ENCODE results near the gene SUV39H2.
A peak's percentile ranks its signal among the peaks of the same experiment; 100 is the strongest.
"Not testable (repeated sequence)": the region's sequence is repeated elsewhere in the genome, so short reads cannot be mapped to it uniquely, and the experiment has no call there.

The SUV39H2 gene, protein sequence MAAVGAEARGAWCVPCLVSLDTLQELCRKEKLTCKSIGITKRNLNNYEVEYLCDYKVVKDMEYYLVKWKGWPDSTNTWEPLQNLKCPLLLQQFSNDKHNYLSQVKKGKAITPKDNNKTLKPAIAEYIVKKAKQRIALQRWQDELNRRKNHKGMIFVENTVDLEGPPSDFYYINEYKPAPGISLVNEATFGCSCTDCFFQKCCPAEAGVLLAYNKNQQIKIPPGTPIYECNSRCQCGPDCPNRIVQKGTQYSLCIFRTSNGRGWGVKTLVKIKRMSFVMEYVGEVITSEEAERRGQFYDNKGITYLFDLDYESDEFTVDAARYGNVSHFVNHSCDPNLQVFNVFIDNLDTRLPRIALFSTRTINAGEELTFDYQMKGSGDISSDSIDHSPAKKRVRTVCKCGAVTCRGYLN

DNA sequence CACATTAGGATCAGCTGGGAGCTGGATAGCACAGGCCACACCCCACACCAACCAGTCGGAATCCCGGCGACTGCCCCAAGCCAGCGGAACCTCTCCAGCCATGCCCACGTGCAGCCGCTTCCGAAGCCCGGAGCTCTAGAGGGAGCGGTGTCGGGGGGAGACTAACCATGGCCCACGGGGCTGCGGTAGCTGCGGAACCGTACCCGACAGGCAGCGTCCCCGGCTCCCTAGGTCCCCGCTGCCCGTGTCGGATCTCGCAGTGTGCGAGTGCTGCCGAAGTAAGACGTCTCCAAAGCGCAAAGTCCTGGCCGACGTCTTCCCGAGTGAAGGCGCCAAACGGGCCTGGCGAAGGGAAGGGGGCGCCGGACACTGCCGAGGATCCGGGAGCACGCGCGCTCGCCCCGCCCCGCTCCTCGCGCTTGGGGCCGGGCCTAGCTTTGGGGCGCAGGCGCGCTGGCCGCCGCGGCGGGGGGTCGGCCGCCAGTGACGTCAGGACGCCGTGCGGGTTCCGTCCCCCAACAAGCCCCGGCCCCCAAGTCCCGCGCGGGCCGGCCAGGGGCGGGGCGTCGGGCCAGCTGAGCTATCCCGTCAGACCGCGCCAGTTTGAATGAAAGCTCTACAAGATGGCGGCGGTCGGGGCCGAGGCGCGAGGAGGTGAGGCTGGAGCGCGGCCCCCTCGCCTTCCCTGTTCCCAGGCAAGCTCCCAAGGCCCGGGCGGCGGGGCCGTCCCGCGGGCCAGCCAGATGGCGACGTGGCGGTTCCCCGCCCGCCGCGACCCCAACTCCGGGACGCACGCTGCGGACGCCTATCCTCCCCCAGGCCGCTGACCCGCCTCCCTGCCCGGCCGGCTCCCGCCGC is at the start of gene SUV39H2:
SUV39H2 (plus strand) TSS at position 601 of the 858 bp plus-strand sequence; CDS start at position 624, 23 bp downstream.
- DNase-seq (ENCODE audit: low read depth), result peak; percentile 85

GRCh38 chr10:14833106-14833505 is 45.6 kb upstream of the SUV39H2 start:
- DNase-seq (ENCODE audit: low read depth), result no peak

- no peak for DNase-seq (ENCODE audit: low read depth)
Measured at GRCh38 chr10:14836208-14836607, 42.5 kb upstream of the SUV39H2 start.

DNA sequence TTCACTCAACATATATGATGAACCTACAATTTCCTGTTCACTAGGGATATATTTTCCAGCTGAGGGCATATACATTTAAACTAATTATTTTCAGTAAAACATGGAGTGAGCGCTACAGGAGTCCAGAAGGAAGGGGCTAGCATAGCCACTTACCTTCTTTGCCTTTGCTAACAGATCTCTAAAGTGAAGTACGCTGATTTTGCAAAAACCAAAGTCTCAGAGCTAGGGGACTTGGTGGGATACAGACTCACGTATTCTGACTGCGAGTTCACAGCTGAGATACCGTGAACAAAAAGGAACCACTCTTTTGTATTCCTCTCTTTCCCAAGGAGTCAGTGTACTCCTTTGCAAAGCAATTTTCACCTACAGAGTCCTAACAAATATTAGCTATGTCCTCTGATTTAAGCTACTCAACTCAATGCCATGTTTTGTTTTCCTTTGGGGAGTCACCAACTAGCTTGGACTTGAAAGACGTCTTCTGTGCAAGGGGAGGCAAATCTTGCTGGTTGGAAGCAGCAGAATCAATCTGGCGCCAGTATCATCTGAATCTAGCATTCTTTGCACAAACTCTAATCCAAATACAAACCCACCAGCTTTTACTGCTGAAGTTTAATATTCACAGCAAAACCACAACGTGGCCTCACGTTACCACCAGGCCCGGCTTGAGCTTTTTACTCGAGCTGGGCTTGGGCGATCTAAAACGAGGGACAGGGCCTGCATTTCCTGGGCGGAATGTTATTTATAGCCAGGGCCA is 41.5 kb upstream of the SUV39H2 start:
- DNase-seq (ENCODE audit: low read depth), result no peak

DNA sequence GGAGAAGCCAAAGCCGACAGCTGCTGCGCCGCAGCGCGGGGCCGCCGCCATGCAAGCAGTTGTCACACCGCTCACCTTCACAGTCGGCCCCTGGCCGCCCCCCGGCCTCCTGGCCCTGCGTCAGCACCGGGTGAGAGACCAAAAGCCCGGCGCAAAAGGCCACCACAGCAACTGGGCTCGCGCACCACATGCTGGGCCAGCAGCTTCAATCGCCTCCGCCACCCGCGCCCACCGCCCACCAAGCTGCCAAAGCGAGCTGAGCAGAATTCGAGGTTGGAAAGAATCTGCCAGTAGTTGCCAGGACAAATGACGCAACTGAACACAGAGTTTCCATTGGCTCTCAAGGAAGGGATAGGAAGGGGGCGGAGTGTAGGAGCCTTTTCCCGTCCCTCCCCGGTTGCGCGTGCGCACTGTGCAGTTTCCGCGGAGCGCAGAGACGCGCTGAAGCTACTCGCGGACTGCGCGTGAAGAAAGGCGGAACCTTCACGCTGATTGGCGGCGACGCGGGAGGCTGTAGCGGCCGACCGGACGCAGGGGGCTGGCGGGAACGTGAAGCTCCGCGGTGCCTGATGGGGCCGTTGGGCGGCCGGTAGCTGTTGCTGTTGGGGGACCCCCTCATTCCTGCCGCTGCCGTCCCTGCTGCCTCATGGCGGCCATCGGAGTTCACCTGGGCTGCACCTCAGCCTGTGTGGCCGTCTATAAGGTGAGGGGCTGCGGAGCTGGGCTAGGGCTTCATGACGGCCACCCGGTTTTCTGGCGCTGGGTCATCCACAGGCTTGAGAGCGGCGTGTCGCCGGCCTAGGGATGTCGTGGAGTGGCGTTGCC is 40.7 kb upstream of the SUV39H2 start, which contains the start of the genes CDNF, HSPA14 and MSANTD7:
CDNF (minus strand) TSS at position 281 of the 825 bp plus-strand sequence; CDS start at position 190, 91 bp downstream.
HSPA14 (plus strand) TSS at position 550 of the 825 bp plus-strand sequence; CDS start at position 647, 97 bp downstream.
MSANTD7 (plus strand) TSS at position 550 of the 825 bp plus-strand sequence. CDS start 3,979 bp downstream, outside the sequence.
- peak; percentile 98 for DNase-seq (ENCODE audit: low read depth)

GRCh38 chr10:14838582-14839304 is 39.9 kb upstream of the SUV39H2 start:
- no peak for DNase-seq (ENCODE audit: low read depth)

DNA sequence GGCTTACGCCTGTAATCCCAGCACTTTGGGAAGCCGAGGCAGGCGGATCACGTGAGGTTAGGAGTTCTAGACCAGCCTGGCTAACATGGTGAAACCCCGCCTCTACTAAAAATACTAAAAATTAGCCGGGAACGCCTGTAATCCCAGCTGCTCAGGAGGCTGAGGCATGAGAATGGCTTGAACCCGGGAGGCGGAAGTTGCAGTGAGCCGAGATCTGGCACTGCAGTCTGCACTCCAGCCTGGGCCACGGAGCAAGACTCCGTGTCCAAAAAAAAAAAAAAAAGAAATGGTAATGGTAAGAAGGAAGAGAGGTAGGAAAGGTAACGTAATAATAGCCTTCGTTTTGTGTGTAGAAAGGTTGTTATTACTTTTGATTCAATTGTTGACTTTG is 39.4 kb upstream of the SUV39H2 start:
- DNase-seq (ENCODE audit: low read depth), result no peak

GRCh38 chr10:14840178-14840577 is 38.5 kb upstream of the SUV39H2 start:
- no peak for DNase-seq (ENCODE audit: low read depth)

- no peak for DNase-seq (ENCODE audit: low read depth)
Measured at GRCh38 chr10:14843327-14843988, 35.2 kb upstream of the SUV39H2 start.

DNA sequence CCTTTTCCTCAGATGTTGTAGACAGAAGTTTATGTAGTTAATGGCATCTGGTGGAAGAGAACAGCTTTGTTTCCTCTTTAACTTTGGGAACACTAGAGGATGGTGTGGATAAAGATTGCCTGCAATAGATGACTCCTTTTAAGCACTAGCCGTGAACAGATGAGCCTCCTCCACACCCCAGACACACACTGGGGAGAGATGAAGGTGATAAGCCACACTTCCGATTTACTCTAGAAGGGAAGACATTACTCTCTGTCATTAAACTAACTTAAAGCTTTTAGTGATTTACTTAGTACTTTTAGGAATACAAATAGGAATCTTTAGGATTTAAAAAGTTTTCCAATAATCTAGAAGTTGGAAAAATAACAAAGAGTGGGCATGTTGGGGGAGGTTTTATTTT is 33.7 kb upstream of the SUV39H2 start:
- no peak for DNase-seq (ENCODE audit: low read depth)

GRCh38 chr10:14852236-14852635 is 26.4 kb upstream of the SUV39H2 start:
- DNase-seq (ENCODE audit: low read depth), result no peak

DNA sequence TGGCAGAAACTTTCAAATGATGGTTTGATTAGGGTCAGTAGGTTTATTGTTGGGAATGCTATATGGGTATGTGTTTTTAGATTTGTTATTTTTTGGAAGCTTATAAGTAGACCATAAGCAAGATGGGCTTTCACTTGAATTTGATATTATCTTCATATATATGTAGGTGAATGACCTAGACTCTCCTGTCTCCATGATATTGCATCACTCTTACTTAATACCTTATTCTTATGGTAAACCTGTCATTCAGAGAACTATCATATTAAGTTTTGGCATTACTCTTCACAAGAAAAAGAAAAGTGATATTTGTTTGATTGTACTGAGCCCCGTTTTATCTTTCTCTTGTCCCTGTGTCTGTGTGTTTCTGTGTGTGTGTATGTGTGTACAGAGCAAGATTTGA is 23.2 kb upstream of the SUV39H2 start:
- DNase-seq (ENCODE audit: low read depth), result no peak

DNA sequence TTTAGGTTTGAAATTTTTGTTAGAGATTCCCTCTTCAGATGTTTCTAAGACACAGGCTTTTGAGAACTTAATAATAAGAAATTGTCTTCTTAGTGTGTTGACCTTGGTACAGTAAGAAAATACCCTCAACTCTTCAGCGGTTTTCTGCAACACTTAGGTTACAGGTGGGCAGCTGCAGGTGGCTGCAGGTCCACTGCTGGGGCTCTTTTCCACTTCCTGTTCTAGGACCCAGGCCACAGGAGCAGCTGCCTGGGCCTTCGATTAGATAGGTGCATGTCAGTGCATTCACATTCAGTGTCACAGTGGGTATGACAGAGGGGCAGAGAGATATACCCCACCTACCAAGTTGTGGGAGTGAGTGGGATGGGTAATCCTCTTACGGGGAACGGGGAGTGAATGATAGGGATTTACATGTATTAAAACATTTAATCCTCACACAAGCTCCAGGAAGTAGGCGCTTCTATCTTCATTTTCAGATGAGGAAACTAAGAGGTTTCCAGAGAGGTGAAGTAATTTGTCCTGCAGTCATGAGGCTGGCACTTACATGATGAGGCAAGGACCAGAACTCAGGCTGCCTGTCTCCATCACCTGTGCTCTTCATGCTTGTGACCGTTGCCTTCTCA is 20.2 kb upstream of the SUV39H2 start:
- no peak for DNase-seq (ENCODE audit: low read depth)

DNA sequence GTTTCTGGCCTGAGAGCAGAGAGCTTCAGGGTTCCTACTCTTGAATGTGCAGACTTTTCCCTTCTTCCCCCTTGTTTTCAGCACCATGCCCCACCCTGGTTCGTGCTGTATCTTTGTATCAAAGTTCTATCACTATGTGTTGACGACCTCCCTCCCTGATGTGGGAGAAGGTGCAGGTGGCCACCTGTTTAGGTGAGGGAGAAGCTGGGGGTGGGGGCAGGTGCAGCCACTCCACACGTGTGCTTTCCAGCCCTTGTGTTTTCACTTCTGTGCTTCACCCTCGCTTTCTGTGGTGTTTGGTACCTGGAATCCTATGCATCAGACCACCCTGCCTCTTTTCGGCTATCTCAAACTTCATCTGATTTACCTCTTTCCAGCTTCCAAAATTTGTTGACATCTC is 19.6 kb upstream of the SUV39H2 start:
- no peak for DNase-seq (ENCODE audit: low read depth)

GRCh38 chr10:14859775-14860174 is 18.9 kb upstream of the SUV39H2 start:
- DNase-seq (ENCODE audit: low read depth), result no peak

GRCh38 chr10:14860791-14861190 is 17.9 kb upstream of the SUV39H2 start:
- DNase-seq (ENCODE audit: low read depth), result no peak

GRCh38 chr10:14864466-14864865 is 14.2 kb upstream of the SUV39H2 start:
- DNase-seq (ENCODE audit: low read depth), result not testable (repeated sequence)

DNA sequence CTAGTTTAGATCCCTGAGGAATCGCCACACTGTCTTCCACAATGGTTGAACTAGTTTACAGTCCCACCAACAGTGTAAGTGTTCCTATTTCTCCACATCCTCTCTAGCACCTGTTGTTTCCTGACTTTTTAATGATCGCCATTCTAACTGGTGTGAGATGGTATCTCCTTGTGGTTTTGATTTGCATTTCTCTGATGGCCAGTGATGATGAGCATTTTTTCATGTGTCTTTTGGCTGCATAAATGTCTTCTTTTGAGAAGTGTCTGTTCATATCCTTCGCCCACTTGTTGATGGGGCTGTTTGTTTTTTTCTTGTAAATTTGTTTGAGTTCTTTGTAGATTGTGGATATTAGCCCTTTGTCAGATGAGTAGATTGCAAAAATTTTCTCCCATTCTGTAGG is 13.8 kb upstream of the SUV39H2 start:
- DNase-seq (ENCODE audit: low read depth), result not testable (repeated sequence)

GRCh38 chr10:14873090-14873760 is 5.4 kb upstream of the SUV39H2 start:
- no peak for DNase-seq (ENCODE audit: low read depth)
